AG04449 (cell line): ENCODE measurements around the gene SPATA7.

ENCODE experiments used
- CTCF ChIA-PET: fragments of 350-600 bp; formaldehyde crosslinking; extraction: SDS; loops from one replicate; lab custom pipeline; 2021; ENCODE audit warnings: antibody characterized with exemption; lab: Yijun Ruan, JAX
- POLR2A ChIA-PET: fragments of 400-600, 350-600 bp; formaldehyde crosslinking; extraction: SDS; loops from one replicate; lab custom pipeline; 2020; ENCODE audit warnings: antibody characterized with exemption, inconsistent platforms; lab: Yijun Ruan, JAX
- DNase-seq: peaks from one replicate; pipeline ENCODE4 v3.0.0-alpha.2; 2010; ENCODE audit warnings: low read depth, low spot score
- H3K4me3 ChIP-seq: 2 replicates; pipeline ENCODE4 v1.5.1; 2011; ENCODE audit warnings: low read depth, mild to moderate bottlenecking, control low read depth, low read length
- CTCF ChIP-seq: IDR thresholded peaks from one replicate; pipeline ENCODE4 v1.5.1; 2011; ENCODE audit warnings: mild to moderate bottlenecking, moderate library complexity, low read length, control low read depth, inconsistent platforms; ENCODE audit not compliant: insufficient read depth; ENCODE audit errors: missing control alignments

Gene SPATA7

GRCh38 chr14:88385212-88386101 lies at the start of gene SPATA7:
Gene SPATA7 (plus strand): TSS chr14:88385657. CDS start chr14:88385819, 162 bp downstream.
- peak; percentile 31 for DNase-seq
- TF ChIP-seq CTCF, result no peak
- POLR2A ChIA-PET, result no interaction called here
- peak within 1 kb of the TSS; percentile 85 for H3K4me3 ChIP-seq
- CTCF ChIA-PET, result interaction anchor here (1.0 to 2.1 kb wide), 3 partner anchors 8 to 440 kb away, joined by 4 to 7 read pairs (median 4); no protein-coding TSS in a partner anchor

- no peak for TF ChIP-seq CTCF
- no peak overlapping the region for H3K4me3 ChIP-seq
- ChIA-PET POLR2A (no interaction called here), CTCF (no interaction called here)
- DNase-seq, result no peak
Measured at GRCh38 chr14:88340357-88340756, 45.1 kb upstream of the SPATA7 start.

GRCh38 chr14:88342980-88343379 lies 42.5 kb upstream of the SPATA7 start:
- no peak for DNase-seq
- TF ChIP-seq CTCF, result no peak
- ChIA-PET POLR2A (no interaction called here), CTCF (no interaction called here)
- H3K4me3 ChIP-seq, result no peak overlapping the region

GRCh38 chr14:88346048-88346639 lies 39.3 kb upstream of the SPATA7 start:
- ChIA-PET CTCF (interaction anchor here (1.2 kb wide), 1 partner anchor 157 kb away, joined by 4 read pairs; no protein-coding TSS in a partner anchor), POLR2A (no interaction called here)
- no peak overlapping the region for H3K4me3 ChIP-seq
- DNase-seq, result no peak
- TF ChIP-seq CTCF, result no peak

- no peak overlapping the region for H3K4me3 ChIP-seq
- ChIA-PET POLR2A (no interaction called here), CTCF (interaction anchor here (1.1 to 1.3 kb wide), 2 partner anchors 10 to 15 kb away, joined by 3 to 4 read pairs; no protein-coding TSS in a partner anchor)
- no peak for DNase-seq
- TF ChIP-seq CTCF, result no peak
Measured at GRCh38 chr14:88348546-88348945, 36.9 kb upstream of the SPATA7 start.

- DNase-seq, result no peak
- ChIA-PET POLR2A (no interaction called here), CTCF (interaction anchor here (1.0 kb wide), 1 partner anchor 15 kb away, joined by 3 read pairs; no protein-coding TSS in a partner anchor)
- TF ChIP-seq CTCF, result no peak
- no peak overlapping the region for H3K4me3 ChIP-seq
Measured at GRCh38 chr14:88351966-88352691, 33.3 kb upstream of the SPATA7 start.
